Endodermal cell (in vitro differentiated cells): Measurements from ENCODE around the gene PKM. TPM values are rescaled to one million over a fixed set of nuclear protein-coding genes. Genes with fewer than 3 reads are reported as not detected.

Experiments
- DNase-seq: peaks from one replicate; pipeline ENCODE4 v3.0.0-alpha.2; 2017
- H3K27ac ChIP-seq: 2 replicates; pipeline ENCODE4 v1.5.1; 2013; ENCODE audit warnings: mild to moderate bottlenecking, low read depth, low read length, moderate library complexity
- H3K27me3 ChIP-seq: 2 replicates; pipeline ENCODE4 v1.6.1; 2013; ENCODE audit warnings: mild to moderate bottlenecking, low read length, moderate library complexity; ENCODE audit not compliant: insufficient read depth, control insufficient read depth, poor library complexity, severe bottlenecking
- H3K36me3 ChIP-seq: 2 replicates; pipeline ENCODE4 v1.7.0; 2013; ENCODE audit warnings: mild to moderate bottlenecking, low read length, moderate library complexity; ENCODE audit not compliant: control insufficient read depth, insufficient read depth
- H3K4me1 ChIP-seq: one replicate; pipeline ENCODE4 v1.7.0; 2013; ENCODE audit warnings: low read length; ENCODE audit not compliant: control insufficient read depth, insufficient read depth
- H3K4me3 ChIP-seq: 2 replicates; pipeline ENCODE4 v1.5.1; 2013; ENCODE audit warnings: mild to moderate bottlenecking, low read length, moderate library complexity
- H3K9ac ChIP-seq: 2 replicates; pipeline ENCODE4 v1.6.1; 2013; ENCODE audit warnings: mild to moderate bottlenecking, low read length, moderate library complexity; ENCODE audit not compliant: poor library complexity, severe bottlenecking; ENCODE audit errors: extremely low read depth
- H3K9me3 ChIP-seq: 2 replicates; pipeline ENCODE4 v1.6.1; 2013; ENCODE audit warnings: mild to moderate bottlenecking, low read length, moderate library complexity; ENCODE audit not compliant: control insufficient read depth
- H3K27ac Mint-ChIP-seq: 2 replicates; pipeline ENCODE4 v1.8.0; 2020; ENCODE audit warnings: mixed read lengths
- H3K27me3 Mint-ChIP-seq: 2 replicates; pipeline ENCODE4 v1.8.0; 2021; ENCODE audit warnings: mild to moderate bottlenecking, mixed read lengths; ENCODE audit not compliant: insufficient read depth
- H3K36me3 Mint-ChIP-seq: 2 replicates; pipeline ENCODE4 v1.8.0; 2020; ENCODE audit warnings: low read depth, mixed read lengths
- H3K4me1 Mint-ChIP-seq: 2 replicates; pipeline ENCODE4 v1.8.0; 2020; ENCODE audit warnings: mixed read lengths
- H3K4me3 Mint-ChIP-seq: 2 replicates; pipeline ENCODE4 v1.8.0; 2020; ENCODE audit warnings: mild to moderate bottlenecking, moderate library complexity, mixed read lengths
- H3K9me3 Mint-ChIP-seq: 2 replicates; pipeline ENCODE4 v1.8.0; 2020; ENCODE audit warnings: mild to moderate bottlenecking, mixed read lengths
- CTCF ChIP-seq: fragments of 200-600 bp; sonication (generic); conservative IDR thresholded peaks from 2 replicates; pipeline ENCODE4 v1.5.0; 2021; ENCODE audit warnings: antibody characterized with exemption, mild to moderate bottlenecking
- WGBS, 2 experiments: methylation state at CpG; one replicate each; pipeline versions ENCODE4 v1.1.5 to v1.1.7; 2013; ENCODE audit warnings: missing lambda C conversion rate in 2 of 2, mixed read lengths in 1 of 2; ENCODE audit not compliant: insufficient coverage in 1 of 2, insufficient read length in 1 of 2; 5-methylcytosine and 5-hydroxymethylcytosine counted together
- total RNA-seq, 2 donors: library from RNA; stranded (reverse); fragmentation: NEBNext Ultra II Directional in 1 of 2; extraction: Animal tissue kit (Norgen Biotek cat#: 25700) in 1 of 2; gene quantifications; 2 replicates in 1 of 2; 3 replicates in 1 of 2; pipeline ENCODE4 v1.2.1, GENCODE V29; 2021

The PKM gene
- total RNA-seq, 2 donors from 2014 or later: 2,197 to 2,355 TPM

- H3K4me3 ChIP-seq: no peak overlapping the region
- no peaks in the 10 kb centered on the region for H3K9me3 ChIP-seq
- no peaks in the 10 kb centered on the region for H3K27me3 ChIP-seq
- peaks cover 19% of the 10 kb centered on the region for H3K27me3 Mint-ChIP-seq
- H3K36me3 Mint-ChIP-seq: peaks cover 40% of the 10 kb centered on the region
- H3K27ac Mint-ChIP-seq: no peak overlapping the region
- no peak overlapping the region for H3K4me3 Mint-ChIP-seq
- peaks cover 47% of the 10 kb centered on the region for H3K36me3 ChIP-seq
- peaks cover 22% of the 10 kb centered on the region for H3K4me1 ChIP-seq
- peaks cover 56% of the 10 kb centered on the region for H3K4me1 Mint-ChIP-seq
- H3K9ac ChIP-seq: no peak overlapping the region
- no peak for TF ChIP-seq CTCF
- no peak for DNase-seq
- no peaks in the 10 kb centered on the region for H3K9me3 Mint-ChIP-seq
- no peak overlapping the region for H3K27ac ChIP-seq
Measured at GRCh38 chr15:72239652-72240051, 8.7 kb upstream of the PKM start.

GRCh38 chr15:72238586-72238985 lies 7.6 kb upstream of the PKM start:
- TF ChIP-seq CTCF: no peak
- H3K27ac Mint-ChIP-seq: no peak overlapping the region
- H3K4me3 Mint-ChIP-seq: no peak overlapping the region

GRCh38 chr15:72237853-72238224 lies 6.8 kb upstream of the PKM start:
- no peak overlapping the region for H3K27ac Mint-ChIP-seq
- H3K4me3 ChIP-seq: no peak overlapping the region
- no peak overlapping the region for H3K9ac ChIP-seq
- peaks cover 9% of the 10 kb centered on the region for H3K27me3 ChIP-seq
- H3K36me3 Mint-ChIP-seq: peaks cover 35% of the 10 kb centered on the region
- no peaks in the 10 kb centered on the region for H3K9me3 ChIP-seq
- TF ChIP-seq CTCF: no peak
- H3K4me1 ChIP-seq: peaks cover 14% of the 10 kb centered on the region
- peaks cover 35% of the 10 kb centered on the region for H3K27me3 Mint-ChIP-seq
- H3K27ac ChIP-seq: no peak overlapping the region
- H3K9me3 Mint-ChIP-seq: no peaks in the 10 kb centered on the region
- peaks cover 42% of the 10 kb centered on the region for H3K4me1 Mint-ChIP-seq
- H3K36me3 ChIP-seq: peaks cover 39% of the 10 kb centered on the region
- 100% methylated on average over 1 of the region's 1 CpG; no CpG with 5 or more reads in 1 of the 2 experiments for WGBS, 2 experiments
- DNase-seq: no peak
- no peak overlapping the region for H3K4me3 Mint-ChIP-seq

More at GRCh38 chr15:72238586-72238985, 7.6 kb upstream of the PKM start:
- Histone ChIP-seq H3K4me1 (peaks cover 14% of the 10 kb centered on the region), H3K27ac (no peak overlapping the region), H3K27me3 (peaks cover 9% of the 10 kb centered on the region), H3K9ac (no peak overlapping the region), H3K4me3 (no peak overlapping the region), H3K9me3 (no peaks in the 10 kb centered on the region), H3K36me3 (peaks cover 39% of the 10 kb centered on the region)
- 89 to 95% methylated on average over 3 of the region's 3 CpGs for WGBS, 2 experiments
- peaks cover 35% of the 10 kb centered on the region for H3K36me3 Mint-ChIP-seq
- peaks cover 48% of the 10 kb centered on the region for H3K4me1 Mint-ChIP-seq
- peaks cover 30% of the 10 kb centered on the region for H3K27me3 Mint-ChIP-seq
- H3K9me3 Mint-ChIP-seq: no peaks in the 10 kb centered on the region
- DNase-seq: no peak
